Astrocyte of the spinal cord (primary cell): ENCODE measurements around the gene ABCC6.
"Not testable (repeated sequence)": the region's sequence is repeated elsewhere in the genome, so short reads cannot be mapped to it uniquely, and the experiment has no call there.

Source experiments
- DNase-seq: peaks from one replicate; pipeline ENCODE4 v3.0.0; 2011; ENCODE audit warnings: low read depth, low spot score
- H3K4me3 ChIP-seq: 2 replicates; pipeline ENCODE4 v1.5.1; 2011; ENCODE audit warnings: low read depth, mild to moderate bottlenecking, low read length, moderate library complexity
- in situ Hi-C: cut with HindIII; loops from 2 replicates; pipeline ENCODE4 v1.10.0; 2017; ENCODE audit warnings: low sequenced_read_pairs
- TF ChIP-seq, protein P1 (sequence below): IDR thresholded peaks from 2 replicates; pipeline ENCODE4 v1.5.1; 2012; ENCODE audit warnings: low read depth, mild to moderate bottlenecking, low read length, inconsistent platforms

ABCC6 gene

DNA sequence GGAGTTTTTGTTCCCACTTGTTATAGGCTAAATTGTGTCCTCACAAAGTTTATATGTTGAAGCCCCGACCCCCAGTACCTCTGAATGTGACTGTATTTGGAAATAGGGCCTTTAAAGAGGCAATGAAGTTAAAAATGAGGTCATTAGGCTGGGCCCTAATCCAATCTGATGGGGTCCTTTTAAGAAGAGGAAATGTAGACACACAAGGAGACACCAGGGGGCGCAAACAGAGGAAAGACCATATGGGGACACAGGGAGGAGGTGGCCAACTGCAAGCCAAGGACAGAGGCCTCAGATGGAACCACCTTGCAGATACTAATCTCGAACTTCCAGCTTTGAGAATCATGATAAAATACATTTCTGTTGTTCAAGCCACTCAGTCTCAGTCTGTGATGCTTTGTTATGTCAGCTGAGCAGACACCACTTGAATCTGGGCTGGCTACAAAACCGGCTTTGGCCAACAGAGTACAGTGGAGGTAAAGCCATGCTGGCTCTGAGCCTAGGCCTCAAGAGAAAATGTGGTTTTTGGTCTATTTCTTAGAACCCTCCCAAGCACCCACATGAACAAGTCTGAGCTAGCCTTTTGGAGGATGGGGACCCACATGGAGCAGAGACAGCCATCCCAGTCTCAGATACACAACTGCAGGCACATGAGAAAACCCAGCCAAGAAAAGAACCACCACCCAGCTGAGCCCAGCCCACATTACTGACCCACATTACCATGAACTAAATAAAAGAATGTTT, 20.7 kb downstream of the ABCC6 start:
- in situ Hi-C loops, H3K4me3 ChIP-seq: not testable (repeated sequence)
- DNase-seq, result peak; percentile 29
- TF ChIP-seq, protein P1, sequence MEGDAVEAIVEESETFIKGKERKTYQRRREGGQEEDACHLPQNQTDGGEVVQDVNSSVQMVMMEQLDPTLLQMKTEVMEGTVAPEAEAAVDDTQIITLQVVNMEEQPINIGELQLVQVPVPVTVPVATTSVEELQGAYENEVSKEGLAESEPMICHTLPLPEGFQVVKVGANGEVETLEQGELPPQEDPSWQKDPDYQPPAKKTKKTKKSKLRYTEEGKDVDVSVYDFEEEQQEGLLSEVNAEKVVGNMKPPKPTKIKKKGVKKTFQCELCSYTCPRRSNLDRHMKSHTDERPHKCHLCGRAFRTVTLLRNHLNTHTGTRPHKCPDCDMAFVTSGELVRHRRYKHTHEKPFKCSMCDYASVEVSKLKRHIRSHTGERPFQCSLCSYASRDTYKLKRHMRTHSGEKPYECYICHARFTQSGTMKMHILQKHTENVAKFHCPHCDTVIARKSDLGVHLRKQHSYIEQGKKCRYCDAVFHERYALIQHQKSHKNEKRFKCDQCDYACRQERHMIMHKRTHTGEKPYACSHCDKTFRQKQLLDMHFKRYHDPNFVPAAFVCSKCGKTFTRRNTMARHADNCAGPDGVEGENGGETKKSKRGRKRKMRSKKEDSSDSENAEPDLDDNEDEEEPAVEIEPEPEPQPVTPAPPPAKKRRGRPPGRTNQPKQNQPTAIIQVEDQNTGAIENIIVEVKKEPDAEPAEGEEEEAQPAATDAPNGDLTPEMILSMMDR, result peak; percentile 28

DNA sequence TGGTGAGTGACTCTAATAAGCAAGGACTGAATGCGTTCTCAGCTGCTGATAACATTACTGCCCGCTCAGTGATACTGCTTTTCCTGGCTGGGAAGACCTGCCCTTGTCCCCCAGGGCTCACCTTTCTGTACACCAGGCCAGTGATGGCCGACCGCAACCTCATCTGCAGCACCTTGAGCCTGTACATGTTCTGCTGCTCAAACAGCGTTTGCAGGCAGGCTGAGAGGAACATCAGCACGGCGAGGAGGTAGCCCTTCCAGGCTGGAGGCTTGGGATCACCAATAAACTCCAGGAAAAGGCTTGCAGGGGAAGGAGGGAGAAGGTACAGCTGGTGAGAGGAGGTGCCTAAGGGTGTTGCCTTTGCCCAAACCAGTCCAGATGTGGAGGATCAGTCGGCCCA, 21.4 kb downstream of the ABCC6 start:
- H3K4me3 ChIP-seq, in situ Hi-C loops, DNase-seq: not testable (repeated sequence)

DNA sequence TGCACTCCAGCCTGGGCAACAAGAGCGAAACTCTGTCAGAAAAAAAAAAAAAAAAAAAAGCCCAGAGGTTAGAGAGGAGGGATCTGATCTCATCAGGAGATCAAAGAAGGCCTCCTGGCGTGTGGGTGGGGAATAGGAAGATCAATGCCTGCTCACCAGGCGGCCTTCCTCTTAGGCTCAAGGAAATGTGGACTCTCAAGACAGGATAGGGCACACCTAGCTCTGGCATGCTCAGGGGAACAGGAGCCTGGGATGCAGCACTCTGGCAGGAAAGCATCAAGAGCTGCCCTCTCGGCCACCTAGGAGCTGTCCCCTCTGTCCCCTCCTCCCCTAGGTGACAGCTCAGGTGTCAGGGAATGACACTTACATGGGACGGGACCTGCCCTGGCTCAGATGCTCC, 22.9 kb downstream of the ABCC6 start:
- H3K4me3 ChIP-seq, in situ Hi-C loops, DNase-seq: not testable (repeated sequence)

DNA sequence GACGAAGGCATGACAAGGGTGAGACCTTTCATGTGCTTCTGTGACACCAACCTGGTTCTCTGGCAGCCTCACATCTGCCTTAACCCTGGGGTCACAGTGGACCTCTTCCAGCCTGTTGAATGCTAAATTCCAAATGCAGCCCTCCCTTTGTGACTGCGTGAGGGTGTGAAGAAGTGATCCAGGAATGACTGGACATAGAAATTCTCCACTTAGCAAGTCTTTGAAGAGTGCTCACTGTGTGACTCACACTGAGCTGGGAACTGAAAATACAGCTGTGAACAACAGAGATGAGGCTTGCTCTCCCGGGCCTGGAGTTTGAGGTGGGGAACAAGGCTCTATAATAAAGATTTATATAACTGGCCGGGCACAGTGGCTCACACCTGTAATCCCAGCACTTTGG, 23.9 kb downstream of the ABCC6 start:
- H3K4me3 ChIP-seq, in situ Hi-C loops: not testable (repeated sequence)
- peak; percentile 53 for DNase-seq

DNA sequence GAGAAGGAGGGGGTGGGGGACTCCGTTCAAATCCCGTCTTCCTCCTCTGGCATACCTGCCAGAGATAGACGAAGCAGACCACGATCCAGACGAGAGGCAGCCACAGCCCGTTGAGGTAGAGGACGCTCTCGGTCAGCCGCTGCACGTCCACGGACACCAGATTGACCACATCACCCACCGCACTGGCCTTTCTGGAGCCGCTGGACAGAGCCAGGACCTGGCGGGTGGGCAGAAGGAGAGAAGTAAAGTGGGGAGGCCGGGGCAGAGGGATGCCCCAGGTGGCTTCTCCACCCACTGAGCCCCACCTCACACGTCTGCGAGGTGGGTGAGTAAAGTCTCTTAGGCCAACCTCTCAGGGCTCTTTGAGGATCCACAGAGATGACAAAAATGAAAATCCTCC, 25.3 kb downstream of the ABCC6 start:
- DNase-seq, result no peak
- H3K4me3 ChIP-seq, result no peak overlapping the region
- in situ Hi-C loops, result no loop called here
- TF ChIP-seq, protein P1, result no peak

DNA sequence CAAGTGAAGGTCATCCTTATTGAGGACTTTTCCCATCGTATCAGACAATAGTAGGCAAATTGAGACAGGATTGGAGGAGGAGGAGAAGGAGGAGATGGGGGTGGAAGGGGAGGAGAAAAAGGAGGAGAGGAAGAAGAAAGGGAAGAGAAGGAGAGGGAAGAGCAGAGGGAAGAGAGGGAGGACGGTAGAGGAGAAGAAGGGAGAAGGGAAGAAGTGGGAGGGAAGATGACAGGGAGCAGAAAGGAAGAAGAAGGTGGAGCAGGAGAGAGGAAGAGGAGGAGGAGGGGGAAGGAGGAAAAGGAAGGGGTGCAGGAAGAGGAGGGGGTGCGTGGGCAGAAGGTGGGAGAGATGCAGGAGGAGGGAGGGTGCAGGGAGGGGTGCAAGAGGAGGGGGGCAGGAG, 26.0 kb downstream of the ABCC6 start:
- DNase-seq, result no peak
- no peak overlapping the region for H3K4me3 ChIP-seq
- TF ChIP-seq, protein P1, result no peak
- in situ Hi-C loops, result no loop called here

DNA sequence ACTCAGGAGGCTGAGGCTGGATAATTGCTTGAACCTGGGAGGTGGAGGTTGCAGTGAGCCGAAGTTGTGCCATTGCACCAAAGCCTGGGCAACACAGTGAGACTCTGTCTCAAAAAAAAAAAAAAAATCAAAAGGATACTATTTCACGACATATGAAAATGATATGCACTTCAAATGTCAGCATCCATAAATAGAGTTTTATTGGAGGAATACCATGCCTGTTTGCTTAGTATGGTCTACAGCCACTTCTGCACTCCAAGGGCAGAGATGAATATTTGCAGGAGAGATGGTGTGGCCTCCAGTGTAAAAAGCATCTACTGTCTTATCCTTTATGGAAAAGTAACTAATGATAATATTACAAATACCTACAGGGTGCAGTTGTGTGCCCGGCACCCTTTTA, 27.2 kb downstream of the ABCC6 start:
- in situ Hi-C loops, result no loop called here
- no peak overlapping the region for H3K4me3 ChIP-seq
- TF ChIP-seq, protein P1, result no peak
- no peak for DNase-seq

DNA sequence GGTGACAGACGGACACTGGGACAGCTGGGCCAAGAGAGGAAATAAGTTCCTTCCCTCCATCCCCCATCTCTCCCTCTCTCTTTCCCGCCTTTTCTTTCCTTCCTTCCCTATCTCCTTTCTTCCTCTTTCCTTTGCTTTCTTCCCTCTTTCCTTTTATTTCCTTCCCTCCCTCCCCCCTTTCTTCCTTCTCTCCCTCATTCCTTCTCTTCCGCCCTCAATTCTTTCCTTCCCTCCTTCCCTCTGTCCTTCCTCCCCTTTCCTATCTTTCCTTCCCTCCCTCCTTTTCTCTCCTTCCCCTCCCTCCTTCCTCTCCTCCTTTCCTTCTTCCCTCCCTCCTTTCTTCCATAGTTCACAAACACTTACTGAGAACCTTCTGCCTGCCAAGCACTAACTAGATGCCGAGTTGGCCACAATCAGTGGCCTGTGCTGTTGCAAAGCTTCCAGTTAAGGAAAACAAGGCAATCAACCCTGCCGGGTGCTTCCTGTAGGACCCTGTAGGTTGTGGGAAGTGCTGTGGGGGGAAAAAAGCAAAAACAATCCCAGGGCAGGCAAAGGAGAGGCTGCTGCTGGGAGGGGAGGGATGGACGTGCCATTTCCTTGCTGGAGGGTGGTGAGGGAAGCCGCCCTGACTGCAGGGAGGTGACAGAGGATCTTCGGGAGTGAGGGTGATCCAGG, 31.7 kb downstream of the ABCC6 start:
- TF ChIP-seq, protein P1, result no peak
- in situ Hi-C loops, result no loop called here
- H3K4me3 ChIP-seq, result no peak overlapping the region
- DNase-seq, result no peak

DNA sequence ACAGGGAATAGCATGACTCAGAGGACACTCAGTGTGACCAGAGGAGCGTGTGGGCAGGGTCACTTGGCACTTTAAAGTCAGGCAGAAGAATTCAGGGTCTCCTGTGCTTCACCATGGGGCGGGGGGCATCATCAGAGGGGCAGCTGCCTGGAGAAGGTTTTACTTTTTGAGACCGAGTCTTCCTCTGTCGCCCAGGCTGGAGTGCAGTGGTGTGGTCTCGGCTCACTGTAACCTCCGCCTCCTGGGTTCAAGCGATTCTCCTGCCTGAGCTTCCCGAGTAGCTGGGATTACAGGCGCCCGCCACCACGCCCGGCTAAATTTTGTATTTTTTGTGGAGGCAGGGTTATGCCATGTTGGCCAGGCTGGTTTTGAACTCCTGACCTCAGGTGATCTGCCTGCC, 32.3 kb downstream of the ABCC6 start:
- in situ Hi-C loops, DNase-seq, H3K4me3 ChIP-seq: not testable (repeated sequence)
